Measurements from ENCODE around the gene CDC42BPA. TPM values are rescaled to one million over a fixed set of nuclear protein-coding genes. Genes with fewer than 3 reads are reported as not detected.

CDC42BPA gene
- total RNA-seq, 1 experiment from 2014 or later, result 25.2 TPM

GRCh38 chr1:227320476-227320875 is 2.2 kb upstream of the CDC42BPA start (continued):
- no peak for TF ChIP-seq ATF1 (CRISPR knock-in tag; IDR thresholded peaks at IDR 0.05)
- no peak for TF ChIP-seq TP53 (CRISPR knock-in tag; IDR thresholded peaks at IDR 0.05)
- no peak for TF ChIP-seq SOX15 (CRISPR knock-in tag; IDR thresholded peaks at IDR 0.05)

GRCh38 chr1:227318853-227319607 is 738 bp upstream of the CDC42BPA start:
- peaks cover 3% of the 10 kb centered on the region for H3K27me3 Mint-ChIP-seq (ENCODE audit: low read depth)
- peak overlapping the region; percentile 68 for H3K27ac Mint-ChIP-seq
- DNase-seq (ENCODE audit: low spot score), result peak; percentile 63
- H3K9me3 Mint-ChIP-seq, result no peaks in the 10 kb centered on the region
- peaks cover 28% of the 10 kb centered on the region for H3K4me1 Mint-ChIP-seq
- no peaks in the 10 kb centered on the region for H3K36me3 Mint-ChIP-seq
- ChIA-PET CTCF (interaction anchor here (0.5 to 2.2 kb wide), 4 partner anchors 59 to 1140 kb away, joined by 4 to 6 read pairs (median 4); no protein-coding TSS in a partner anchor), POLR2A (interaction anchor here (0.6 to 0.9 kb wide), 2 partner anchors 38 to 695 kb away, joined by 3 to 4 read pairs; no protein-coding TSS in a partner anchor)
- peak; percentile 68 for ATAC-seq
- H3K4me3 Mint-ChIP-seq, result peak overlapping the region; percentile 89
- TF ChIP-seq ZNF423 (CRISPR knock-in tag; IDR thresholded peaks at IDR 0.05), result no peak
- peak; percentile 48 for TF ChIP-seq MAX (CRISPR knock-in tag; IDR thresholded peaks at IDR 0.05)
- TF ChIP-seq ZNF671 (CRISPR knock-in tag; IDR thresholded peaks at IDR 0.05), result no peak
- TF ChIP-seq GTF2I (CRISPR knock-in tag; conservative IDR thresholded peaks at IDR 0.05), result no peak
- 0 out of 2 replicates have a peak, but pooled peaks have one; percentile 46 for TF ChIP-seq ELF4 (CRISPR knock-in tag; IDR thresholded peaks at IDR 0.05; ENCODE audit: low read depth)
- no peak for TF ChIP-seq TCF7 (CRISPR knock-in tag; IDR thresholded peaks at IDR 0.05; ENCODE audit: low read depth)
- no peak for TF ChIP-seq ZBTB21 (CRISPR knock-in tag; IDR thresholded peaks at IDR 0.05; ENCODE audit: borderline replicate concordance)
- no peak for TF ChIP-seq GABPB1 (CRISPR knock-in tag; IDR thresholded peaks at IDR 0.05)
- TF ChIP-seq FOXP1 (CRISPR knock-in tag; IDR thresholded peaks at IDR 0.05; ENCODE audit: borderline replicate concordance), result no peak
- no peak for TF ChIP-seq CREM (CRISPR knock-in tag; IDR thresholded peaks at IDR 0.05)
- no peak for TF ChIP-seq ATF2 (CRISPR knock-in tag; IDR thresholded peaks at IDR 0.05; ENCODE audit: borderline replicate concordance, low read depth)
- no peak for TF ChIP-seq E2F1 (CRISPR knock-in tag; IDR thresholded peaks at IDR 0.05)
- TF ChIP-seq ZMAT4 (CRISPR knock-in tag; IDR thresholded peaks at IDR 0.05), result no peak
- TF ChIP-seq ZNF416 (CRISPR knock-in tag; IDR thresholded peaks at IDR 0.05), result 0 out of 2 replicates have a peak, but pooled peaks have one; percentile 19
- no peak for TF ChIP-seq NFE2L1 (CRISPR knock-in tag; IDR thresholded peaks at IDR 0.05)
- no peak for TF ChIP-seq ZNF425 (CRISPR knock-in tag; conservative IDR thresholded peaks at IDR 0.05)
- 0 out of 2 replicates have a peak, but pooled peaks have one; percentile 20 for TF ChIP-seq HMGXB4 (CRISPR knock-in tag; IDR thresholded peaks at IDR 0.05)
- no peak for TF ChIP-seq NR1H2 (CRISPR knock-in tag; IDR thresholded peaks at IDR 0.05)
- no peak for TF ChIP-seq MYBL2 (CRISPR knock-in tag; IDR thresholded peaks at IDR 0.05)
- no peak for TF ChIP-seq ARID4B (CRISPR knock-in tag; IDR thresholded peaks at IDR 0.05; ENCODE audit: borderline replicate concordance)
